Kidney epithelial cell (primary cell): Measurements from ENCODE around the gene ZNF805. TPM values are rescaled to one million over a fixed set of nuclear protein-coding genes. Genes with fewer than 3 reads are reported as not detected.

Experiments used
- DNase-seq: peaks from one replicate; pipeline ENCODE4 v3.0.0-alpha.2; 2010; ENCODE audit warnings: low read depth
- H3K27me3 ChIP-seq: 2 replicates; pipeline ENCODE4 v1.6.0; 2011; ENCODE audit warnings: low read length; ENCODE audit not compliant: control insufficient read depth, insufficient read depth
- H3K36me3 ChIP-seq: 2 replicates; pipeline ENCODE4 v1.5.1; 2011; ENCODE audit warnings: low read length; ENCODE audit not compliant: control insufficient read depth, insufficient read depth
- H3K4me3 ChIP-seq: 2 replicates; pipeline ENCODE4 v1.5.1; 2011; ENCODE audit warnings: low read depth, mild to moderate bottlenecking, control low read depth, low read length
- CTCF ChIP-seq: IDR thresholded peaks from 2 replicates; pipeline ENCODE4 v1.5.1; 2011; ENCODE audit warnings: mild to moderate bottlenecking, moderate library complexity, low read length, control low read depth, inconsistent platforms; ENCODE audit not compliant: insufficient read depth, poor library complexity, severe bottlenecking
- total RNA-seq: library from RNA; depleted of rRNA; stranded (reverse); fragments of >200 nt; gene quantifications from 2 replicates; pipeline ENCODE4 v1.2.3, GENCODE V29; 2015

The ZNF805 gene
- total RNA-seq, 1 donor from 2014 or later, result 18.7 TPM

GRCh38 chr19:57280962-57281400, 40.5 kb downstream of the ZNF805 start:
- peaks cover 2% of the 10 kb centered on the region for H3K36me3 ChIP-seq
- DNase-seq, result no peak
- peak overlapping the region; percentile 95 for H3K4me3 ChIP-seq
- H3K27me3 ChIP-seq, result no peaks in the 10 kb centered on the region
- no peak for TF ChIP-seq CTCF

- no peak overlapping the region for H3K4me3 ChIP-seq
- no peak for DNase-seq
- TF ChIP-seq CTCF, result no peak
- no peaks in the 10 kb centered on the region for H3K27me3 ChIP-seq
- H3K36me3 ChIP-seq, result peaks cover 2% of the 10 kb centered on the region
Observed at GRCh38 chr19:57282011-57282643, 41.7 kb downstream of the ZNF805 start.

GRCh38 chr19:57288373-57288772, 47.9 kb downstream of the ZNF805 start:
- H3K4me3 ChIP-seq, result no peak overlapping the region
- H3K36me3 ChIP-seq, result peaks cover 17% of the 10 kb centered on the region
- no peak for DNase-seq
- TF ChIP-seq CTCF, result no peak
- no peaks in the 10 kb centered on the region for H3K27me3 ChIP-seq

GRCh38 chr19:57290970-57291369, 50.5 kb downstream of the ZNF805 start:
- no peak for TF ChIP-seq CTCF
- no peaks in the 10 kb centered on the region for H3K27me3 ChIP-seq
- no peak overlapping the region for H3K4me3 ChIP-seq
- no peak for DNase-seq
- H3K36me3 ChIP-seq, result peaks cover 16% of the 10 kb centered on the region

- Histone ChIP-seq H3K27me3 (no peaks in the 10 kb centered on the region), H3K4me3 (no peak overlapping the region), H3K36me3 (peaks cover 16% of the 10 kb centered on the region)
- DNase-seq, result no peak
- TF ChIP-seq CTCF, result no peak
Observed at GRCh38 chr19:57292547-57292946, 52.1 kb downstream of the ZNF805 start.

- Histone ChIP-seq H3K4me3 (no peak overlapping the region), H3K36me3 (peaks cover 14% of the 10 kb centered on the region), H3K27me3 (no peaks in the 10 kb centered on the region)
- DNase-seq, result no peak
- no peak for TF ChIP-seq CTCF
Observed at GRCh38 chr19:57293719-57294118, 53.3 kb downstream of the ZNF805 start.
